Liver (tissue), 9 donors: ENCODE results near the gene SAT1. TPM values are rescaled to one million over a fixed set of nuclear protein-coding genes. Genes with fewer than 3 reads are reported as not detected.

Source experiments
- DNase-seq: peaks from one replicate; pipeline ENCODE4 v3.0.0-alpha.2; 2017; ENCODE audit warnings: low spot score
- H3K27ac ChIP-seq, 2 donors: one replicate each; pipeline ENCODE4 v1.7.0; 2013; ENCODE audit warnings: inconsistent platforms in 2 of 2, low read length in 2 of 2, control low read depth in 1 of 2, low read depth in 1 of 2, mild to moderate bottlenecking in 1 of 2
- H3K27me3 ChIP-seq, 4 donors: one replicate each; pipeline versions ENCODE4 v1.6.1 to v1.7.0; 2013; ENCODE audit warnings: low read length in 3 of 4, inconsistent platforms in 1 of 4, mild to moderate bottlenecking in 1 of 4, moderate library complexity in 1 of 4; ENCODE audit not compliant: control insufficient read depth in 4 of 4, insufficient read depth in 4 of 4
- H3K36me3 ChIP-seq, 4 donors: one replicate each; pipeline versions ENCODE4 v1.6.1 to v1.7.0; 2013; ENCODE audit warnings: low read length in 3 of 4, mild to moderate bottlenecking in 3 of 4, low read depth in 1 of 4, moderate library complexity in 1 of 4; ENCODE audit not compliant: control insufficient read depth in 4 of 4, insufficient read depth in 3 of 4
- H3K4me1 ChIP-seq, 4 donors: one replicate each; pipeline versions ENCODE4 v1.6.1 to v1.7.0; 2013; ENCODE audit warnings: low read length in 3 of 4, mild to moderate bottlenecking in 3 of 4, moderate library complexity in 1 of 4; ENCODE audit not compliant: control insufficient read depth in 4 of 4, insufficient read depth in 4 of 4
- H3K4me3 ChIP-seq, 3 donors: one replicate each; pipeline versions ENCODE4 v1.6.1 to v1.7.0; 2013; ENCODE audit warnings: low read length in 3 of 3, control low read depth in 1 of 3, low read depth in 1 of 3, mild to moderate bottlenecking in 1 of 3
- H3K9ac ChIP-seq, 2 donors: one replicate each; pipeline ENCODE4 v1.7.0; 2013; ENCODE audit warnings: low read length in 2 of 2, mild to moderate bottlenecking in 2 of 2, moderate library complexity in 2 of 2, control low read depth in 1 of 2, low read depth in 1 of 2
- H3K9me3 ChIP-seq, 4 donors: one replicate each; pipeline versions ENCODE4 v1.6.1 to v1.7.0; 2013; ENCODE audit warnings: low read length in 3 of 4; ENCODE audit not compliant: control insufficient read depth in 4 of 4
- ATF3 ChIP-seq: IDR thresholded peaks from 2 replicates; pipeline ENCODE4 v1.6.1; 2016; ENCODE audit warnings: antibody characterized with exemption
- EGR1 ChIP-seq, 2 donors: IDR thresholded peaks; 2 replicates each; pipeline ENCODE4 v1.6.1; 2016 to 2018; ENCODE audit warnings: antibody characterized with exemption in 2 of 2, low read depth in 2 of 2
- FOXA1 ChIP-seq: IDR thresholded peaks from 2 replicates; pipeline ENCODE4 v1.6.1; 2016; ENCODE audit warnings: antibody characterized with exemption
- FOXA2 ChIP-seq: IDR thresholded peaks from 2 replicates; pipeline ENCODE4 v1.6.1; 2016; ENCODE audit warnings: antibody characterized with exemption
- GABPA ChIP-seq, 2 donors: IDR thresholded peaks in 1 of 2; conservative IDR thresholded peaks in 1 of 2; 2 replicates each; pipeline ENCODE4 v1.6.1; 2016; ENCODE audit warnings: antibody characterized with exemption in 2 of 2, mild to moderate bottlenecking in 1 of 2, moderate library complexity in 1 of 2
- HNF4A ChIP-seq, 2 donors: conservative IDR thresholded peaks; 2 replicates each; pipeline ENCODE4 v1.6.1; 2016; ENCODE audit warnings: antibody characterized with exemption in 2 of 2, mild to moderate bottlenecking in 2 of 2
- HNF4G ChIP-seq: IDR thresholded peaks from 2 replicates; pipeline ENCODE4 v1.6.1; 2016; ENCODE audit warnings: antibody characterized with exemption
- JUND ChIP-seq, 2 donors: IDR thresholded peaks; 2 replicates each; pipeline ENCODE4 v1.6.1; 2016; ENCODE audit warnings: antibody characterized with exemption in 2 of 2
- NR2F2 ChIP-seq: IDR thresholded peaks from 2 replicates; pipeline ENCODE4 v1.6.1; 2016; ENCODE audit warnings: antibody characterized with exemption
- RAD21 ChIP-seq, 2 donors: IDR thresholded peaks; 2 replicates each; pipeline ENCODE4 v1.6.1; 2016; ENCODE audit warnings: antibody characterized with exemption in 2 of 2, mild to moderate bottlenecking in 2 of 2
- REST ChIP-seq: IDR thresholded peaks from 2 replicates; pipeline ENCODE4 v1.6.1; 2016; ENCODE audit warnings: antibody characterized with exemption, mild to moderate bottlenecking
- RXRA ChIP-seq, 2 donors: IDR thresholded peaks; 2 replicates each; pipeline ENCODE4 v1.6.1; 2017 to 2018; ENCODE audit warnings: antibody characterized with exemption in 2 of 2, mild to moderate bottlenecking in 1 of 2
- SP1 ChIP-seq: IDR thresholded peaks from 2 replicates; pipeline ENCODE4 v1.6.1; 2018; ENCODE audit warnings: antibody characterized with exemption, mild to moderate bottlenecking
- TAF1 ChIP-seq: conservative IDR thresholded peaks from 2 replicates; pipeline ENCODE4 v1.6.1; 2016; ENCODE audit warnings: antibody characterized with exemption, mild to moderate bottlenecking
- YY1 ChIP-seq: IDR thresholded peaks from 2 replicates; pipeline ENCODE4 v1.6.1; 2016; ENCODE audit warnings: antibody characterized with exemption, mild to moderate bottlenecking
- ZBTB33 ChIP-seq: IDR thresholded peaks from 2 replicates; pipeline ENCODE4 v1.6.1; 2016; ENCODE audit warnings: antibody characterized with exemption
- WGBS: extraction: QIAGEN DNeasy Blood & Tissue Kit; methylation state at CpG from one replicate; pipeline ENCODE4 v1.1.7; 2013; 5-methylcytosine and 5-hydroxymethylcytosine counted together
- polyA plus RNA-seq, 2 donors: library from polyadenylated mRNA; stranded (reverse) in 1 of 2; unstranded in 1 of 2; fragments of 200-250 nt in 1 of 2; fragments of >200 nt in 1 of 2; fragmentation: Nextera tagmentation in 1 of 2; extraction: Ambion mirVana in 1 of 2; gene quantifications; one replicate each; pipeline versions ENCODE4 v1.2.1 to v1.2.3, GENCODE V29; 2013 to 2015
- total RNA-seq, 2 donors: library from RNA; depleted of rRNA; stranded (reverse); fragments of >200 nt; gene quantifications; one replicate each; pipeline ENCODE4 v1.2.3, GENCODE V29; 2014
- TF ChIP-seq, protein P1 (sequence below): IDR thresholded peaks from 2 replicates; pipeline ENCODE4 v1.6.1; 2016; ENCODE audit warnings: antibody characterized with exemption
- donor health status: healthy.
- donor health status: healthy.
- donor health status: healthy.
- donor health status: healthy.
- donor health status: healthy.

SAT1 gene
- total and polyA plus RNA-seq, 4 donors, result 105 to 780 (median 296) TPM

- H3K27me3 ChIP-seq, result no peaks in the 10 kb centered on the region
- no peaks in the 10 kb centered on the region for H3K4me1 ChIP-seq
- no peak overlapping the region for H3K9ac ChIP-seq
- no peak overlapping the region for H3K27ac ChIP-seq
- 36% methylated on average over 3 of the region's 3 CpGs for WGBS
- DNase-seq, result no peak
- H3K9me3 ChIP-seq, result no peaks in the 10 kb centered on the region
- H3K4me3 ChIP-seq, result no peak overlapping the region
- H3K36me3 ChIP-seq, result peaks cover 0 to 5% (median 0%) of the 10 kb centered on the region in 4 donors
- TF ChIP-seq GABPA (IDR thresholded peaks at IDR 0.05 in 1 of 2, conservative IDR thresholded peaks at IDR 0.05 in 1 of 2), result no peak
- TF ChIP-seq TAF1, result no peak
- TF ChIP-seq JUND (IDR thresholded peaks at IDR 0.05), result no peak
- no peak for TF ChIP-seq NR2F2
- TF ChIP-seq RXRA (IDR thresholded peaks at IDR 0.05), result no peak
- TF ChIP-seq, protein P1, sequence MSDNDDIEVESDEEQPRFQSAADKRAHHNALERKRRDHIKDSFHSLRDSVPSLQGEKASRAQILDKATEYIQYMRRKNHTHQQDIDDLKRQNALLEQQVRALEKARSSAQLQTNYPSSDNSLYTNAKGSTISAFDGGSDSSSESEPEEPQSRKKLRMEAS, result no peak
- TF ChIP-seq ZBTB33, result no peak
- TF ChIP-seq HNF4G, result no peak
- no peak for TF ChIP-seq FOXA2
- no peak for TF ChIP-seq YY1
- no peak for TF ChIP-seq EGR1 (IDR thresholded peaks at IDR 0.05; ENCODE audit: low read depth in 2 of 2)
- no peak for TF ChIP-seq SP1
These were observed 46.9 kb upstream of the SAT1 start for GRCh38 chrX:23736030-23736429.

DNA sequence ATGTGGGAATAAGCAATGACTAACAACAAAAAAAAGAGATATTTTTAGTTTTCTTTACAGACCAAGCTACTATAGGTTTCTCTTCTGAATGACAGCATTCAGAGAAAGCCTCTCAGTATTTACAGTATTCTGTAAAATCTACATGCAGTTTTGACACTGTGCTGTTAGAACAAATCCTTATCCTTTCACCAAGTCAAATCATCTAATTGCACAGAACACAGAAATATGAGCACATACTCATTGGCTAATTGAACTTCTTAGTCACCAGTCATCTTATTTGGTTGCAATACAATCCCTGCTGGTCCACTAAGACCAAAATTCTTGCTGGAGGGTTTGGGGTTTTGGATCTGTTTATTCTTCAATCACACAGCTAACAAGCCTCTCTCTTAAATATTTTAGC, 45.6 kb upstream of the SAT1 start:
- no peak for DNase-seq
- H3K4me1 ChIP-seq, result peaks cover 0 to 6% (median 3%) of the 10 kb centered on the region in 4 donors
- H3K36me3 ChIP-seq, result no peaks in the 10 kb centered on the region
- no peak overlapping the region for H3K27ac ChIP-seq
- TF ChIP-seq RXRA (IDR thresholded peaks at IDR 0.05), result no peak
- TF ChIP-seq SP1, result no peak
- TF ChIP-seq FOXA2, result no peak
- TF ChIP-seq GABPA (IDR thresholded peaks at IDR 0.05 in 1 of 2, conservative IDR thresholded peaks at IDR 0.05 in 1 of 2), result no peak
- no peak for TF ChIP-seq NR2F2
- no peak for TF ChIP-seq ZBTB33
- TF ChIP-seq TAF1, result no peak
- TF ChIP-seq YY1, result no peak
- no peak for TF ChIP-seq HNF4A (conservative IDR thresholded peaks at IDR 0.05)
- no peak for TF ChIP-seq ATF3
- TF ChIP-seq JUND (IDR thresholded peaks at IDR 0.05), result no peak
- TF ChIP-seq REST, result no peak
- TF ChIP-seq, protein P1, result no peak
- TF ChIP-seq EGR1 (IDR thresholded peaks at IDR 0.05; ENCODE audit: low read depth in 2 of 2), result no peak
- TF ChIP-seq RAD21 (IDR thresholded peaks at IDR 0.05), result no peak
- no peak for TF ChIP-seq FOXA1
- H3K9me3 ChIP-seq, result no peaks in the 10 kb centered on the region
- no peak overlapping the region for H3K9ac ChIP-seq
- H3K27me3 ChIP-seq, result no peaks in the 10 kb centered on the region
- H3K4me3 ChIP-seq, result no peak overlapping the region
